ENCODE data around the gene NUPR2.

- TF ChIP-seq, protein P1, sequence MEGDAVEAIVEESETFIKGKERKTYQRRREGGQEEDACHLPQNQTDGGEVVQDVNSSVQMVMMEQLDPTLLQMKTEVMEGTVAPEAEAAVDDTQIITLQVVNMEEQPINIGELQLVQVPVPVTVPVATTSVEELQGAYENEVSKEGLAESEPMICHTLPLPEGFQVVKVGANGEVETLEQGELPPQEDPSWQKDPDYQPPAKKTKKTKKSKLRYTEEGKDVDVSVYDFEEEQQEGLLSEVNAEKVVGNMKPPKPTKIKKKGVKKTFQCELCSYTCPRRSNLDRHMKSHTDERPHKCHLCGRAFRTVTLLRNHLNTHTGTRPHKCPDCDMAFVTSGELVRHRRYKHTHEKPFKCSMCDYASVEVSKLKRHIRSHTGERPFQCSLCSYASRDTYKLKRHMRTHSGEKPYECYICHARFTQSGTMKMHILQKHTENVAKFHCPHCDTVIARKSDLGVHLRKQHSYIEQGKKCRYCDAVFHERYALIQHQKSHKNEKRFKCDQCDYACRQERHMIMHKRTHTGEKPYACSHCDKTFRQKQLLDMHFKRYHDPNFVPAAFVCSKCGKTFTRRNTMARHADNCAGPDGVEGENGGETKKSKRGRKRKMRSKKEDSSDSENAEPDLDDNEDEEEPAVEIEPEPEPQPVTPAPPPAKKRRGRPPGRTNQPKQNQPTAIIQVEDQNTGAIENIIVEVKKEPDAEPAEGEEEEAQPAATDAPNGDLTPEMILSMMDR (tag by site-specific recombination; IDR thresholded peaks at IDR 0.05), result no peak
- TF ChIP-seq MYNN (tag by site-specific recombination; IDR thresholded peaks at IDR 0.05; ENCODE audit: borderline replicate concordance) (no peak), ZBTB21 (tag by site-specific recombination; IDR thresholded peaks at IDR 0.05) (no peak), ZNF302 (tag by site-specific recombination; IDR thresholded peaks at IDR 0.05; ENCODE audit: low read depth) (no peak), ZNF274 (IDR thresholded peaks at IDR 0.05; ENCODE audit: low read length) (no peak), ZNF274 (tag by site-specific recombination; IDR thresholded peaks at IDR 0.05; ENCODE audit: borderline replicate concordance) (no peak), ZNF10 (tag by site-specific recombination; IDR thresholded peaks at IDR 0.05) (no peak), ZNF747 (tag by site-specific recombination; IDR thresholded peaks at IDR 0.05) (no peak), KLF16 (tag by site-specific recombination; IDR thresholded peaks at IDR 0.05) (no peak)
- TF ChIP-seq, protein P2, sequence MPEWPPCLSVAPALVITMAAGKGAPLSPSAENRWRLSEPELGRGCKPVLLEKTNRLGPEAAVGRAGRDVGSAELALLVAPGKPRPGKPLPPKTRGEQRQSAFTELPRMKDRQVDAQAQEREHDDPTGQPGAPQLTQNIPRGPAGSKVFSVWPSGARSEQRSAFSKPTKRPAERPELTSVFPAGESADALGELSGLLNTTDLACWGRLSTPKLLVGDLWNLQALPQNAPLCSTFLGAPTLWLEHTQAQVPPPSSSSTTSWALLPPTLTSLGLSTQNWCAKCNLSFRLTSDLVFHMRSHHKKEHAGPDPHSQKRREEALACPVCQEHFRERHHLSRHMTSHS (tag by site-specific recombination; IDR thresholded peaks at IDR 0.05), result no peak
These were observed 11.2 kb upstream of the NUPR2 start for GRCh38 chr7:56127241-56127975.
